Measurements from ENCODE around the gene CEP55.

DNA sequence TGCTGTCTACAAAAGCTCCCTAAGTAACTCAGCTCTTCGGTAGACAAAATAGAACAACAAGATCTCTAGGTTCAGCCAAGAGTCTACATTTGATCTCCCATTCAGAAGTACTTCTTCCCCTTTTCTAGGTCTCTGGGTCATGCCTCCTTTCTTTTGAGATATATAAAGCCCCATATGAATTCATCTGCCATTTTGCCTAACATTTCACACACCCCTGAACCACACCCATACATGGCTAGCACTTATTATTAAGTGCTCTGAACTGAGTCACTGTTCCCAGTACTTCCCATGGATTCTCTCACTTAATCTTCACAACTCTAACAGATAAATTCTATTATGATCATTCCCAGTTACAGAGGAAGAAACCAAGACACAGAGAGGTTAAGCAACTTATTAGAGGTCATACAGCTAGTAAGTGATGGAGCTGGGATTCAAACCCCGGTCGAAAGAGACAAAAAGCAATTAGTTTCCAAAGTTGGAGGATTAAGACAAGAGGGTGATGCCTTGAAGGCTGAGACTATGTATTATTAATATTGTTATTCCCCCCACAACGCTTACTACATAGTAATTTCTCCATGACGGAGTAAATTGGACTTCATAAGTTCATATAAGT, 31.5 kb upstream of the CEP55 start:
- TF ChIP-seq CTCF (IDR thresholded peaks at IDR 0.05) (no peak), ZFX (IDR thresholded peaks at IDR 0.05; ENCODE audit: borderline replicate concordance) (no peak)
